Coronary artery (tissue), 2 donors: ENCODE data around the gene CDC37L1.
A peak's percentile ranks its signal among the peaks of the same experiment; 100 is the strongest.

Source experiments
- DNase-seq: peaks from one replicate; pipeline ENCODE4 v3.0.0-alpha.2; 2017; ENCODE audit warnings: low spot score
- H3K27ac ChIP-seq, 2 donors: fragments of 200-600 bp; sonication (generic); one replicate each; pipeline ENCODE4 v1.5.1; 2016 to 2019
- H3K4me3 ChIP-seq: fragments of 200-600 bp; sonication (generic); 2 replicates; pipeline ENCODE4 v1.5.1; 2016; ENCODE audit warnings: mild to moderate bottlenecking, moderate library complexity
- CTCF ChIP-seq: fragments of 200-600 bp; sonication (generic); IDR thresholded peaks from one replicate; pipeline ENCODE4 v1.5.1; 2019; ENCODE audit warnings: antibody characterized with exemption

CDC37L1 gene

GRCh38 chr9:4691795-4692194 lies 12.4 kb downstream of the CDC37L1 start:
- no peak for DNase-seq
- no peak for TF ChIP-seq CTCF
- H3K27ac ChIP-seq: peak overlapping the region in 1 of 2 donors; percentile 19
- H3K4me3 ChIP-seq: no peak overlapping the region

DNA sequence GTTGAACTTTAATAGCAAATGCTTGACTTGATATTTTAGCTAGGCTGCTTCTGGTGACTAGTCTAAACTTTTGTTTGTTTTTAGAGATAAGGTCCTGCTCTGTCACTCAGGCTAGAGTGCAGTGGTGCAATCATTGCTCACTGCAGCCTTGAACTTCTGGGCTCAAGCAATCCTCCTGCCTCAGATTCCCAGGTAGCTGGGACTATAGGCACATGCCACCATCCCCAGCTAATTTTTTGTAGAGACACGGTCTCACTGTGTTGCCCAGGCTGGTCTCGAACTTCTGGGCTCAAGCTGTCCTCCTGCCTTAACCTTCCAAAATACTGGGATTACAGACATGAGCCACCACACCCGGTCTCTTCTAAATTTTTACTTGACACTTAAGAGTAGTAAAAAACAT lies 20.7 kb downstream of the CDC37L1 start:
- no peak for TF ChIP-seq CTCF
- H3K27ac ChIP-seq: no peak overlapping the region

DNA sequence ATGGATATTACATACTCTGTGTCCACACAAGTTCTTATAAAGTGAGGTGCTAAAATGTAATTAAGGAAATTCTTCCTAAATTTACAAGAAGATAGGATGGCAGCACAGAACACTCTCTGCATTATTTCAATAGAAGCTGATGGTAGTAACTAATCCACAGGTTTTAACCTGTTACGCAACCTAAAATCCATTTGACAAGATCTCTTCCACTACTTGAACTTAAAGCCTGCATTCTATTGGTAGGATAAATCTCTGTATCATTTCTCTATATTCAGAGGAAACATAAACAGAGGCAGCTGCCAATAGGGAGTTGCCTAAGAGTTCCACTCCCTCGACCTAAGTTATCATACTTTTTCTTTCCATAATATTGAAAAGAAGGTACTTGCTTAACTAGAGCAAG lies 21.6 kb downstream of the CDC37L1 start:
- H3K4me3 ChIP-seq: no peak overlapping the region
- no peak overlapping the region for H3K27ac ChIP-seq
- TF ChIP-seq CTCF: no peak
- no peak for DNase-seq

More for the DNA sequence above, 20.7 kb downstream of the CDC37L1 start:
- no peak for DNase-seq
- H3K4me3 ChIP-seq: no peak overlapping the region

- no peak for DNase-seq
- H3K27ac ChIP-seq: no peak overlapping the region
- H3K4me3 ChIP-seq: no peak overlapping the region
- TF ChIP-seq CTCF: no peak
Observed at GRCh38 chr9:4701526-4701925, 22.2 kb downstream of the CDC37L1 start.

GRCh38 chr9:4704129-4704528 lies 24.8 kb downstream of the CDC37L1 start:
- Histone ChIP-seq H3K27ac (no peak overlapping the region), H3K4me3 (no peak overlapping the region)
- DNase-seq: no peak
- no peak for TF ChIP-seq CTCF

DNA sequence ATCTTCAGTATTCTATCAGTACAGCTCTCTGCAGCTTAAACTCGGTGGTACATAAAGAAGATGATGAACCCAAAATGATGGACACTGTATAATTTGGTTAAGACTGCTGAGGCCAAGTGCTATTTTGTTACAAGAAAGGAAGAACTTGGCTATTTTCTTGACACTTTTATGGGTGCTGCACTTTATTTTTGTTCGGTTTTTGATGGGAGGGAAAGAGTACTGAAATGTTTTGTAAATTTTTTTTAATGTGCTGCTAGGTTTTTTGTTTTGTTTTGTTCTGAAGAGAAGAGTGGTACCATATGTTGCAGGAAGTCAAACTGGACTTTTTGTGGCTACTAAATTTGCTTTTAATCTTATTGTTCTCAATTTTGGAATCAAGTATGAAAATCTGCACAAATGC lies 26.7 kb downstream of the CDC37L1 start:
- TF ChIP-seq CTCF: no peak
- no peak overlapping the region for H3K4me3 ChIP-seq
- no peak overlapping the region for H3K27ac ChIP-seq
- no peak for DNase-seq

DNA sequence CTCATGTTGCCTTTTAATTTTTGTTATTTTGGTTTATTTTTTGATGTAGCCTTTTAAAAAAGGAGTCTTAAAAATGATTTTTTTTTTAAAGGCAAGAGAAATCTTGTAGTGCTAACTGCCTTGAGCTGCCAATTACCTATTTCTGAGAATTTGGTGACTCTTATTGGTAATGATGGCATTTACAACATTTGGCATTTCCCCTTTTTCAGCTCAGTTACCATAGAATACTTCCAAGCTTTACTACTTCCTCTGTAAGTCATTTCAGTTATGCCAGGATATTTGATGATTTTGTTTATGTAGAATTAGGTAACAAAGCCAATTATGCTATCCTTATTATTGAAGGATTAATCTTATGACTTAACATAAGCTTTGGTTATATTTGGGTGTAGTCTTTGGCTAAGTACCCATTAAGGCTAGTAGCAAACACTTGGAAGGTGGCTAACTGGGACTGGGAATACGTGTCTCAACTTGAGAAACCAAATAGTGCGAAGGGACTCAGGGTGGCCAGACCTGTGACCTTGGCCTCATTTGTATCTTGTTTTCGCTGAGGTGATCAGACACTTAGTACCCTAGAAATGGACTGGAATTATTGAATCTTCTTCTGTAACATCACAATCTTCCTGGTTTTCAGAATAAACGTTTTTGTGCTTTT lies 27.7 kb downstream of the CDC37L1 start:
- Histone ChIP-seq H3K27ac (no peak overlapping the region), H3K4me3 (no peak overlapping the region)
- no peak for TF ChIP-seq CTCF
- no peak for DNase-seq
